T-helper 2 cell treated with Interferon-gamma antibody and Interleukin-4, amounts not matched to agents 100 ng/mL and 5 ng/mL, for 36 hours (primary cell): ENCODE results near the gene UNC93A. TPM values are rescaled to one million over a fixed set of nuclear protein-coding genes. Genes with fewer than 3 reads are reported as not detected.
"Not testable (repeated sequence)": the region's sequence is repeated elsewhere in the genome, so short reads cannot be mapped to it uniquely, and the experiment has no call there.

Source experiments
- intact Hi-C: fragments of 100-400 bp; cut with micrococcal nuclease; formaldehyde crosslinking; loops from one replicate; pipeline ENCODE4 v1.15.1; 2023
- total RNA-seq: library from RNA; stranded (reverse); gene quantifications from 2 replicates; pipeline ENCODE4 v1.2.3, GENCODE V29; 2022

Gene UNC93A
- total RNA-seq, 1 donor from 2014 or later = not detected

DNA sequence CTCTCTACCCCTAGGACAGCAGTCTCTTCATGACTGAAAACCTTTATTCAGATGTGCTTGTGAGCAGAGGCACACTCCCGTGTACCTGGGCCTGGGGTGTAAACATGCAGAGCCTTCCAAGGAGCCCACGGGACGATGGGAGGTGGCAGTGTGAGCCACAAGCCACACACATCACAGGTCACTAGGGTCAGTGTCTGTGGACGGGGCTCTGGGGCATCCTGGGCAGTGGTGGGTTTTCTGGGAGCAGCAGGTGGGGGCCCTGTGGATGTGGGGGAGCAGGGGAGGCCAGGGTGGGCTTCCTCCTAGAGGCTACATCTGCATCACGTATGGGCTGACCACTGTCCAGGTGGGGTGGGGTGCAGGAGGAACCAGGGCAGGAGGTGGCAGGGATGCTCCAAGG is 17.1 kb downstream of the UNC93A start:
- intact Hi-C loops = no loop called here

- intact Hi-C loops = not testable (repeated sequence)
Measured at GRCh38 chr6:167309355-167310192, 18.5 kb downstream of the UNC93A start.

GRCh38 chr6:167311286-167311685 is 20.2 kb downstream of the UNC93A start:
- intact Hi-C loops = no loop called here

GRCh38 chr6:167311691-167312090 is 20.6 kb downstream of the UNC93A start:
- intact Hi-C loops = not testable (repeated sequence)

- intact Hi-C loops = no loop called here
Measured at GRCh38 chr6:167314180-167314821, 23.2 kb downstream of the UNC93A start.

DNA sequence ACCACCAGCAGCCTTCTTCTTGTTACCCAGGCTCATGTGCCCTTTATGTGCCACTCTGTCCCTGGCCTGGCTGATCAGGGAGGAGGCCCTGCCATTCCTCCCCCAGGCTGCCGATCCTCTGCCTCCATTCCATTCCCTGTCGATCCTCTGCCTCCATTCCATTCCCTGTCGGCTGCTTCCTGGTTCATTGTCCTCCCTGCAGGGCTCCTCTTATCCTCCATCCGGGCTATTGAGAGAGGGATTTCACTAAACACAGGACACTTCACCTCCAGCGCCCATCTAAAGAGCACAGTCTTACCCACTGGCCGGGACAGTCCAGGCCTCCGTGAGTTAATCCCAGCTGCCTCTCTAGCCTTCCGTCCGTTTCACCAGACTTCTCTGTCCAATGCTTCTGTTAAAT is 26.1 kb downstream of the UNC93A start:
- intact Hi-C loops = no loop called here

DNA sequence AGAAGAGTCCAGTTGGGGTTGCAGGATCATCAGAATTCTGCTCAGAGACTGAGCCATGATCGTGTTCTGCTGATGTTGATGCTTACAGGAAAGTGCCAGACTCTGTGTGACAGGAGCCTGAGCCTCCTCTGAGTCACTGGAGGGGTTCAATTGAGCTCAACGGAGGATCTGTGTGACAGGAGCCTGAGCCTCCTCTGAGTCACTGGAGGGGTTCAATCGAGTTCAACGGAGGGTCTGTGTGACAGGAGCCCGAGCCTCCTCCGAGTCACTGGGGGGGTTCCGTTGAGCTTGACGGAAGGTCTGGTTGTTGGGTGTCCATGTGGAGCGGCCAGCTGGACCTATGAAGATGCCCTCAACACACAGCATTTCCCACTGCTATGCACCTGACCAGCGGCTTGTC is 27.2 kb downstream of the UNC93A start:
- intact Hi-C loops = not testable (repeated sequence)

GRCh38 chr6:167318856-167319255 is 27.7 kb downstream of the UNC93A start:
- intact Hi-C loops = not testable (repeated sequence)

GRCh38 chr6:167319856-167320753 is 29.0 kb downstream of the UNC93A start:
- intact Hi-C loops = not testable (repeated sequence)

DNA sequence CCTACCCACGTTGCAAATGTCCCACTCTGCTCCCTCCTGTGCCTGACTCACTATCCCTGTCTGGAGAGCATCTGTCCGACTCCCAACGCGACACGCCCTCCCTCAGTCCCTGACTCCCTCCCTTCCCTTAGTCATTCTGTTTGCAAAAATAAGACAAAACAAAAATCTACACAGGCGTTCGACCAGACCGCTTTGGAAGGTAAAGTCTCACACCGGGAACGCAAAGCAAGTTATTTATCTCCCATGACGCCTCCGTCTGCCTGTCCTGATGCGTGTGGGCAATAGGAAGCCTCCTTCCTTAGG is 29.6 kb downstream of the UNC93A start:
- intact Hi-C loops = not testable (repeated sequence)

- intact Hi-C loops = not testable (repeated sequence)
Measured at GRCh38 chr6:167321185-167321584, 30.1 kb downstream of the UNC93A start.

DNA sequence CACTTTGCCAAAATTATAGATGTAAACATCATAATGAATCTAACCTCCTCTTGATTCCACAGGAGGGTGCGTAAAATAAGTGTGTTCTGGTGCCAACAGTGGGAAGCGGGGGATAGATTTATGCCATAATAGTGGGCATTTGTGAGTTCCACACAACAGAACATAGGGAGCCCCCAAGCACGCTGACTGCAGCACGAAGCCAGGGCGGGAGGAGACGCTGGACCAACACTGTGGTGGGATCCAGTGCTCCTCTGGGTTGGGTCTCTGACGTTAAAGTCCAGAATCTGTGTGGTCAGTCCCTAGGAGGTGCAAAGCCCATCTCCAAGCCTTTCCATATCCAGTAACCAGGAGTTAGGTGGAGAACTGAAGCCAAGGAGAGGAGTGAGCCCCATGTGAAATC is 32.0 kb downstream of the UNC93A start:
- intact Hi-C loops = no loop called here

- intact Hi-C loops = no loop called here
Measured at GRCh38 chr6:167324111-167324510, 33.0 kb downstream of the UNC93A start.

GRCh38 chr6:167325766-167326165 is 34.7 kb downstream of the UNC93A start:
- intact Hi-C loops = no loop called here

- intact Hi-C loops = no loop called here
Measured at GRCh38 chr6:167327391-167327790, 36.3 kb downstream of the UNC93A start.

- intact Hi-C loops = no loop called here
Measured at GRCh38 chr6:167328086-167328485, 37.0 kb downstream of the UNC93A start.

DNA sequence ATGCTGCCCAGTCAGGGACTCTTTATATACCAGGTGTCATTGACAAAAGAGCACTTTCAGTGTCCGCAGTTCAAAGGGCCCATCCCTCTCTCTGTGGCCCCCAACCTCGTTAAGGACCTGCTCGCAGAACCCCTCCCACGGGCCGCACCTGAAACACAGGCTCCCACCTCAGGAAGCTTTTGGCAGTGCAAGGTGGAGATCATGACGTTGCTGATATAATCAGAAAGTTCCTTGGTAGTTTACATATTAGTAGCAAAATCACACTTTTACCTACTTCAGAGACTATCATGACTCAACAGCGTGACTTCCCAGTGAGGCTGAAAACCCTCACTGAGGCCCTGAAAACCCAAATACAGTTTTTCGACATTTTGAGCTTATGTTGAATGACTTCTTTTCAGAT is 37.9 kb downstream of the UNC93A start:
- intact Hi-C loops = no loop called here

GRCh38 chr6:167330750-167331149 is 39.6 kb downstream of the UNC93A start:
- intact Hi-C loops = no loop called here

DNA sequence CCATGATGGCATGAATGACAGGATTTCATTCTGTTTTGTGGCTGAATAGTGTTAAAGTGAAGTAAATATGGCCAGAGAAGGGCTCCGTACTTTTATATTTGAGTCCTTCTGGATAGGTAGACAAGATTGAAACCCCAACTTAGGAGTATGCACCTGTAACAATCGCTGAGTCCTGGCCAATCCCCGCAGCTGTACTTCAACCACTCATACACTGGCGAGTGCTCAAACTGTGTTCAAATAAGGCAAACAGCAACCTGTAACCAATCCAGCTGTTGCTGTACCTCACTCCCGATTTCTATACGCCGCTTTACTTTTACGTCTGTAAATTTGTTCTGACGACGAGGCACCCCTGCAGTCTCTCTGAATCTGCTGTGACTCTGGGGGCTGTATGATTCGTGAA is 40.5 kb downstream of the UNC93A start:
- intact Hi-C loops = no loop called here

- intact Hi-C loops = no loop called here
Measured at GRCh38 chr6:167336844-167337630, 45.9 kb downstream of the UNC93A start.
